ENCODE data around the gene DOCK2.

DOCK2 gene

DNA sequence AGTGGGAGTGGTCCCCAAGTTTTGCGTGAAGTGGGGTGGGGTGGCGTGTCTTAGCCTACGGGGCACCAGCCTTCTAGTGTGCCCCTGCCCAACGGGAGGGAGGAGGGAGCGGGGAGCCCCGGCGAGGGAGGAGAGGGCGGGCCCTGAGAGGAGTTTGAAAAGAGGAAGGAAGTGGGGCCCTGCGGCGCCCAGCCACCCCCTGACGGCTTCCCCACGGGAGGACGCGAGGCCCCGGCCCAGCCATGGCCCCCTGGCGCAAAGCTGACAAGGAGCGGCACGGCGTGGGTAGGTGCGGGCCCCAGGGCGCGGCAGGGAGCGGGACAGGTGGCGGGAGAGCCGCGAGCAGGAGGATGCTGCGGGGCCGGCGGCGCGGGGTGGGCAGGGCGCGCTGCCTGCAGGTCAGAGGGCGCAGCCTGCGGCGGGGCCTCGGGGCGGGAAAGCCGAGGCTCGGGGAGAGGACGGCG, at the start of gene DOCK2:
Gene DOCK2, plus strand, starts transcription at position 191 of the 464 bp plus-strand sequence. Its CDS starts 52 bp downstream, at position 243.
- TF ChIP-seq, protein P1, sequence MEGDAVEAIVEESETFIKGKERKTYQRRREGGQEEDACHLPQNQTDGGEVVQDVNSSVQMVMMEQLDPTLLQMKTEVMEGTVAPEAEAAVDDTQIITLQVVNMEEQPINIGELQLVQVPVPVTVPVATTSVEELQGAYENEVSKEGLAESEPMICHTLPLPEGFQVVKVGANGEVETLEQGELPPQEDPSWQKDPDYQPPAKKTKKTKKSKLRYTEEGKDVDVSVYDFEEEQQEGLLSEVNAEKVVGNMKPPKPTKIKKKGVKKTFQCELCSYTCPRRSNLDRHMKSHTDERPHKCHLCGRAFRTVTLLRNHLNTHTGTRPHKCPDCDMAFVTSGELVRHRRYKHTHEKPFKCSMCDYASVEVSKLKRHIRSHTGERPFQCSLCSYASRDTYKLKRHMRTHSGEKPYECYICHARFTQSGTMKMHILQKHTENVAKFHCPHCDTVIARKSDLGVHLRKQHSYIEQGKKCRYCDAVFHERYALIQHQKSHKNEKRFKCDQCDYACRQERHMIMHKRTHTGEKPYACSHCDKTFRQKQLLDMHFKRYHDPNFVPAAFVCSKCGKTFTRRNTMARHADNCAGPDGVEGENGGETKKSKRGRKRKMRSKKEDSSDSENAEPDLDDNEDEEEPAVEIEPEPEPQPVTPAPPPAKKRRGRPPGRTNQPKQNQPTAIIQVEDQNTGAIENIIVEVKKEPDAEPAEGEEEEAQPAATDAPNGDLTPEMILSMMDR (IDR thresholded peaks at IDR 0.05): no peak
- no peak for TF ChIP-seq ZFX (IDR thresholded peaks at IDR 0.05; ENCODE audit: borderline replicate concordance)
- no peak within 1 kb of the TSS for H3K27ac ChIP-seq

DNA sequence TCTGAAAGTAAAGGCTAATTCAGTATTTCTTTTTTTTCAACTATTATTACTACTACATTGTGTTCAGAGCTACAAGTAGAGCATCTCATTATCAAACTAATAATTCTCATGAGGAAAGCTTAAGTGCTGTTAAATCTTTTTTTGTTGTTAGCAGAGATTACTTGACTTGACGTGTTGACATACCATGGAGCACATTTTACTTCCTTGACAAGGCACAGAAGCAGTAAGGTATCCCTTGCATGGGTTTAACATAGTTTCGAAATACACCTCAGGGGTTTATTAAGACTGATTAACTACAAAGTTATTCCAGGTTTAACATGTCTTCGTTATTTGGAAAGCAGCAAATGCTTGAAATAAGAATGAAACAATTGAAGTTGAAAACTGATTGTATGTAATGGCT, 46.5 kb upstream of the DOCK2 start:
- no peak overlapping the region for H3K27ac ChIP-seq
- TF ChIP-seq, protein P1 (IDR thresholded peaks at IDR 0.05): no peak
- TF ChIP-seq ZFX (IDR thresholded peaks at IDR 0.05; ENCODE audit: borderline replicate concordance): no peak

DNA sequence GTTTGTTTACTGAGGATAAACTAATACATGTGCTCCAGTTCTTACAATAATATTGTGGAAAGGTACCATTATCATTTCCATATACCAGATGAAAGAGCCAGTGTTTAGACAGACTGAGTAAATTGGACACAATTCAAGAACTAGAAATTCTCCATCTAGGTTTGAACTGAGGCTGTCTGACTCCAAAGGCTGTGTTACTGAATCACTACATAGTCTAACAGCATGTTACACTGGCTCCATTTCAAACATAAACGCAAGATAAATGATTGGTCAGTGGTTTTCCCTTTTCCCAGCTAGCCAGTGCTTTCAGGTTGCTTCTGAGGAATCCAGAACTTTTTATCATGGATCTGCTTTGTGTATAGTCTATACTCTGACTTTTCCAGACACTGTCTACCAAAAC, 45.4 kb upstream of the DOCK2 start:
- TF ChIP-seq, protein P1 (IDR thresholded peaks at IDR 0.05): no peak
- TF ChIP-seq ZFX (IDR thresholded peaks at IDR 0.05; ENCODE audit: borderline replicate concordance): no peak

DNA sequence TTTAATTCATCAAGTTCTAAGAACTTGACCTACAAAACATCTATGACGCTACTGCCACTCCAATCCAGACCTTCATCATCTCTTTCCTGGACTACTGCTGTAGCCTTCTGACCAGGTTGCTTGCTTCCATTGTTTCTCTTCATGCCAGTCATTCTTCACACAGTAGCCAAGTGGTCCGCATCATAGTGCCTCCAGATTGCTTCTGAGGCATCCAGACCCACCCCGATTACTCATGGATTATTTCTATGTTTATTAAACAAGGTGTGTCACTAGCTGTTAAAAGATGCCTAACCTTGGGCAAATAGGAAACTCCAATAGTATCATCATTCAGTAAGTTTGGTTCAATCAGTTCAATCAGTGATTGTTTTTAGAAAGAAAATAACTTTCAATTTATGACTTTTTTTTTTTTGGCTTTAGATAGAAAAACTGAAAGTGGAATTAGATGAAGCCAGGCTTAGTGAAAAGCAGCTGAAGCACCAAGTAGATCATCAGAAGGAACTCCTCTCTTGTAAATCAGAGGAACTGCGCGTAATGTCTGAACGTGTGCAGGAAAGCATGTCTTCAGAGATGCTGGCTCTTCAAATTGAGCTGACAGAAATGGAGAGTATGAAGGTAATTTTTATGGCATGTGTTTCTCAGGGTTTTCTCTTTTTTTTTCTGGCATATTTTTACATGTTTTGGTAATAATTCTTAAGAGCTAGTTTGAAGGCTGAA, 44.0 kb upstream of the DOCK2 start:
- no peak for TF ChIP-seq ZFX (IDR thresholded peaks at IDR 0.05; ENCODE audit: borderline replicate concordance)
- TF ChIP-seq, protein P1 (IDR thresholded peaks at IDR 0.05): no peak
- no peak overlapping the region for H3K27ac ChIP-seq

More for the DNA sequence above, 45.4 kb upstream of the DOCK2 start:
- no peak overlapping the region for H3K27ac ChIP-seq

DNA sequence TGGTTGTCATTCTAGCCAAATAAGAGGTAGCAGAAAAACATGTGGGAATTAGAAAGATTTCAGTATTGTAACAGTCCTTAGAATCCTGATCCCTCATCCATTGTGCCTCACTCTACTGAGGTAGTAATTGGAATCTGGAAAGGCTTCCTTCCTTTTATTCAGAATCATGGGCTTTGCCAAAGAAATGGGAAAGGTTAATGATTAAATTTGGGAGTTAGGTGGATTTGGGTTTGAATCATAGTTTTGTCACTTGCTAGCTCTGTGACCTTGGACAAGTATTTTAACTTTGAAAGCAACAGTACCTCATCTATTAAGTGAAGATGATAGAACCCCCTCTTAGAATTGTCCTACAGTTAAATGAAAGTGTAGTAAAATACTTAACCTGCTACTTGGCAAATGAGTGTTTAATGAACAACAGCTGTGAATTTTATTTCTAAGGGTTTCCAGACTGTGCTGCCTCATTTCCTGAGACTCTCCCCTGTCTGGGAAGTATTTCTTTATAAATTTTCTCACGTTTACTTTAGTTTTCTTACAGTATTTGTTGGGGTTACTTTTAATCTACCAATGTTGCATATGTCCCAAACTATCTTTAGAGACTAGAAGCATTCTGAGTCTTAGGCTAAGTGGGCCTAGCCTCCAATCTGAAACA, 41.8 kb upstream of the DOCK2 start:
- no peak overlapping the region for H3K27ac ChIP-seq
- no peak for TF ChIP-seq ZFX (IDR thresholded peaks at IDR 0.05; ENCODE audit: borderline replicate concordance)

DNA sequence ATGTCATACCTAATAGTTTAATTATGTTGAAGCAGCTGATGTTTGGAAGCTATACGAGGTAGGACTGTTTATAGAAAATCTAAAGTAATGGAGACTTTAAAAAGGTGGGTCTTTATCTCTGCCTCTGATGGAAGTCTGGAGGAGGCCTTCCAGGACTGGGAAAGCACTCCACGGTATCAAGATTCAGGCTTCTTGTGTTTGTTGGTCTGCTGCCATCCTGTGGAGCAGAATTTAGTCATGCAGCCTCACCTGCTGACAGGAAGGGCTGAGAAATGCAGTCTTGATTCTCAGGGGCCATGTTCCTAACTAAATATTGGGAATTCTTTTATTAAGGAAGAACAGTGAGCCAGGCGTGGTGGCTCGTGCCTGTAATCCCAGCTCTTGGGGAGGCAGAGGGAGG, 37.6 kb upstream of the DOCK2 start:
- TF ChIP-seq, protein P1 (IDR thresholded peaks at IDR 0.05): no peak
- TF ChIP-seq ZFX (IDR thresholded peaks at IDR 0.05; ENCODE audit: borderline replicate concordance): no peak

DNA sequence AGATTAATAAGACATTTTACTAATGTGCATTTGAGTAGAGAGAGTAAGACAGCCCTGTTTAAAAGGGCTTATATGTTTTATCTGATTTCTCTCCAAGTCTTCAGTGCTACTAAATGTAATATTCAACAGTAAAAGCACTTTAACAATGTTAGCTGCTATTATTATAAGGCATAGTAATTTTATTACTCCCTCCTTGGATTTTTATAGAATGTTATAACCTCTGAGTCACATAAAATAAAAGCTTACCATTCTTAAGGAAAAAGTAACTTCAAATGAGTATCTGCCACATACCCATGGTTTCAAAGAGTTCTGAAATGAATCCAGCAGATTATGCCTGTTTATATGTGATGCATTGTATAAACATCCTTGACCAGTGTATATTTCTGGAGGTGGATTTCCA, 34.5 kb upstream of the DOCK2 start:
- TF ChIP-seq ZFX (IDR thresholded peaks at IDR 0.05; ENCODE audit: borderline replicate concordance): no peak
- TF ChIP-seq, protein P1 (IDR thresholded peaks at IDR 0.05): no peak
- no peak overlapping the region for H3K27ac ChIP-seq

More for the DNA sequence above, 37.6 kb upstream of the DOCK2 start:
- H3K27ac ChIP-seq: no peak overlapping the region
